Esophagus (tissue), 2 donors: ENCODE measurements around the gene ADCY9. TPM values are rescaled to one million over a fixed set of nuclear protein-coding genes. Genes with fewer than 3 reads are reported as not detected.
A peak's percentile ranks its signal among the peaks of the same experiment; 100 is the strongest.

Experiments used
- H3K27ac ChIP-seq, 2 donors: one replicate each; pipeline ENCODE4 v1.5.1; 2013; ENCODE audit warnings: low read depth in 2 of 2, mild to moderate bottlenecking in 2 of 2, inconsistent platforms in 1 of 2, low read length in 1 of 2, moderate library complexity in 1 of 2
- H3K27me3 ChIP-seq, 2 donors: one replicate each; pipeline ENCODE4 v1.6.1; 2013; ENCODE audit warnings: low read length in 2 of 2, control low read depth in 1 of 2, mild to moderate bottlenecking in 1 of 2; ENCODE audit not compliant: insufficient read depth in 2 of 2, control insufficient read depth in 1 of 2
- H3K36me3 ChIP-seq, 2 donors: one replicate each; pipeline ENCODE4 v1.6.1; 2013; ENCODE audit warnings: low read length in 1 of 2; ENCODE audit not compliant: control insufficient read depth in 2 of 2, insufficient read depth in 2 of 2
- H3K4me1 ChIP-seq, 2 donors: one replicate each; pipeline ENCODE4 v1.6.1; 2013; ENCODE audit warnings: low read length in 1 of 2; ENCODE audit not compliant: control insufficient read depth in 2 of 2, insufficient read depth in 2 of 2
- H3K4me3 ChIP-seq, 2 donors: one replicate each; pipeline ENCODE4 v1.5.1; 2013; ENCODE audit warnings: low read length in 2 of 2, mild to moderate bottlenecking in 2 of 2, low read depth in 1 of 2, moderate library complexity in 1 of 2
- H3K9me3 ChIP-seq, 2 donors: one replicate each; pipeline ENCODE4 v1.6.1; 2013; ENCODE audit warnings: mild to moderate bottlenecking in 2 of 2, low read depth in 1 of 2, low read length in 1 of 2, moderate library complexity in 1 of 2; ENCODE audit not compliant: control insufficient read depth in 2 of 2, insufficient read depth in 1 of 2
- WGBS, 2 donors: extraction: QIAGEN DNeasy Blood & Tissue Kit; methylation state at CpG; one replicate each; pipeline ENCODE4 v1.1.7; 2013; 5-methylcytosine and 5-hydroxymethylcytosine counted together
- polyA plus RNA-seq, 2 donors: library from polyadenylated mRNA; stranded (reverse); fragments of 200-250 nt; gene quantifications; one replicate each; pipeline ENCODE4 v1.2.3, GENCODE V29; 2013
- donor health status: healthy with polysubstance abuse.
- donor health status: Bipolar disorder and iron deficiency.

ADCY9 gene
- polyA plus RNA-seq, 2 donors: 3.8 to 4.5 TPM

DNA sequence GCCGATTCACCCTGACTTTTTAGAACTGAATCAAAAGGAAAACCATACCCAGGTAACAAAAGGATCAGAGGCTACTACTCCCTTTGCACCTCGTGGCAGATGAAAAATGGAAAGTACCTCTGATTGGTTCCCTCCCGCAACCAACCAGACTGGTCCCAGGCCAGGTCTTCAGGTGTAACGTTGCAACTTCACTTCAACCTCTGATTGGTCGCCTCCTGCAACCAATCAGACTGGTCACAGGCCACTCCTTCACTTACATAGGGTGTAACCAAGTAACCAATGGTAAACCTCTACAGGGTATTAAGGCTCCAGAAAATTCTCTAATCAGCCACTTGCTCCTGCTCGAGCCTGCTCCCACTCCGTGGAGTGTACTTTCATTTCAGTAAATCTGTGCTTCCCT lies 89.4 kb downstream of the ADCY9 start:
- Histone ChIP-seq H3K36me3 (no peaks in the 10 kb centered on the region), H3K4me1 (no peaks in the 10 kb centered on the region), H3K4me3 (no peak overlapping the region), H3K27ac (no peak overlapping the region), H3K27me3 (no peaks in the 10 kb centered on the region), H3K9me3 (no peaks in the 10 kb centered on the region)
- WGBS, 2 donors: 90 to 92% methylated on average over 7 of the region's 7 CpGs

DNA sequence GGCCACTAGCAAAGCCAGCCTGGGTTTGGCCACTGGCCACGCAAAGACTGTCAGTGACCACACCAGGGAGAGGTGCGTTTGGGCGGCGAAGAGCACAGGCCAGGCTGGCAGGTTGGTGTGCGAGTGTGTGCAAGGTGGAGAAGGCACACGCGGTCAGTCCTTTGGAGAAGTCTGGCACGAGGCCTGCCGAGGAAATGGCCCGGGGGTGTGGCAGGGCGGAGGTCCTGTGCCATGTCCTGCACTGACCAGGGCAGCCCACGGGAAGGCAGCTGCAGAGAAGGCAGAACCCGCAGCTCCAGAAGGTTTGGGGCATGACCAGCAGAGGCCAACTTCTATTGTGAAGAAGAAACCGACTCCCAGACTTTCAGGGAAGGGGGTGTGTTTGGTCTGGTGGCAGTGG lies 90.8 kb downstream of the ADCY9 start:
- WGBS, 2 donors: 82 to 83% methylated on average over 14 of the region's 14 CpGs
- Histone ChIP-seq H3K4me1 (peaks cover 0 to 3% of the 10 kb centered on the region in 2 donors), H3K9me3 (no peaks in the 10 kb centered on the region), H3K4me3 (no peak overlapping the region), H3K36me3 (no peaks in the 10 kb centered on the region), H3K27me3 (no peaks in the 10 kb centered on the region), H3K27ac (no peak overlapping the region)

DNA sequence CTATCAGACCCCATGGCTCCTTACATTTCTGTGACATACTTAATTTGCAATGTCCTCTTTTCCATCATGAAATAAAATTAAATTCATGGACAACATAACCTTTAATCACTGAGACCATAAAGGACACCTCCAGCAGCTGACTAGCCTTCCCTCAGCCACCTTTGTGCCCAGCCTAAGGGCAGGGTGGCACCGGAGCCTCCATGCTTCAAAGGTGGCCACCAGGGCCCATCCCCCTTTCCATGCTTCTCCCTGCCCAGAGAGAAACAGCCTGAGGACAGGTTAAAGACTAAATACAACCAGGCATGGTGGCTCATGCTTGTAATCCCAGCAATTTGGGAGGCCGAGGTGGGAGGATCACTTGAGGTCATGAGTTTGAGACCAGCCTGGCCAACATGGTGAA lies 94.3 kb downstream of the ADCY9 start:
- Histone ChIP-seq H3K4me1 (peaks cover 0 to 3% of the 10 kb centered on the region in 2 donors), H3K9me3 (no peaks in the 10 kb centered on the region), H3K27ac (no peak overlapping the region), H3K4me3 (no peak overlapping the region), H3K27me3 (no peaks in the 10 kb centered on the region), H3K36me3 (no peaks in the 10 kb centered on the region)
- 84 to 95% methylated on average over 2 of the region's 2 CpGs for WGBS, 2 donors

DNA sequence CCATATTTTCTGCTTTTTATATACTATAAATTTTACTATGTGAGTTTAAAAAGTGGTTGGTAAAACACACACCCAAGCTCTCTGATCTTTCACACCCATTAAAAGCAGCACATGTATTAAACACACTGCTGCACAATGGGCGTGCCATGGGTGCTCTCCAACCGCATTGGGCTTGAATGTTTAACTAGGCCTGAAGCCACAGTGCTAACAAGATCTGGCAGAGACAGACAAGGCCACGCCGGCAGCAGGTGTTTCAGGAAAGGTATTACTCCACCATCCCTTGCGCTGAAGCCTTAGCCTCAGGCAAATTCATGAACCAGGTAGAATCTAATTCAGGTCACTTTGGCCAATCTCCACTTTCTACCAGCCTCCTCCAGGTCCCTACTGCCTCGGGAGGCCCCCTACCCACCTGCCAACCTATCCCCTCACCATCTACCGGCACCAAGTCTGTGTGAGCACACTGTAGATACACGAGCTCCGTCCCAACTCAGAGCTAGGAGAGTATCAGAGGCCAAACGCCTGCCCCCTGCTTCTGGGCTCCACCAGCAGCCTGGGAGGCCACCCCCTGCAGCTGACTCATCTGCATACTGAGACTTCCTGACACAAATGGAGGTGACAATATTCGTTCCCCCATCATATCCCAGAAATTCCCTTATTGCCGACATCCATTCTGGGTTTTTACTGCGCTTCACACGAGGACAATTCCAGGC lies 95.0 kb downstream of the ADCY9 start:
- WGBS, 2 donors: 48 to 53% methylated on average over 14 of the region's 14 CpGs
- Histone ChIP-seq H3K27me3 (no peaks in the 10 kb centered on the region), H3K27ac (no peak overlapping the region), H3K4me1 (peaks cover 0 to 3% of the 10 kb centered on the region in 2 donors), H3K9me3 (no peaks in the 10 kb centered on the region), H3K4me3 (no peak overlapping the region), H3K36me3 (no peaks in the 10 kb centered on the region)

- Histone ChIP-seq H3K27me3 (no peaks in the 10 kb centered on the region), H3K4me3 (peak overlapping the region in 1 of 2 donors; percentile 26), H3K36me3 (no peaks in the 10 kb centered on the region), H3K9me3 (no peaks in the 10 kb centered on the region), H3K27ac (peak overlapping the region; percentile 0 to 42), H3K4me1 (peaks cover 0 to 3% of the 10 kb centered on the region in 2 donors)
- 21 to 25% methylated on average over 5 of the region's 5 CpGs for WGBS, 2 donors
These were observed 96.9 kb downstream of the ADCY9 start for GRCh38 chr16:4019371-4019791.

DNA sequence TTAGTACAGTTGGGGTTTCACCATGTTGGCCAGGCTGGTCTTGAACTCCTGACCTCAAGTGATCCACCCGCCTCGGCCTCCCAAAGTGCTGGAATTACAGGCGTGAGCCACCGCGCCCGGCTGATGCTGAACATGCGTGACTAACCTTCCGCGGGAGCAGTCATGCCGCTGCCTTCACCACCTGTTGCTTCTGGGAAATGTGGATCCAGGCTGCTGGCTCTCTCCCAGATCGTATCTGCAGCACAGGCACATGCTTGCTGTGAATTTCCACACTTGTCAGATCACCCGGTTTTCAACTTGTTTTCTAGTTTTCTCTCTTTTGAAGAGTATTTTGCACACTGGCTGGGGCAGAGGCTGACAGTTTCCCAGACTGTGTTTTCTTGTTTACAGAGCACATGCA lies 97.9 kb downstream of the ADCY9 start:
- Histone ChIP-seq H3K27ac (no peak overlapping the region), H3K9me3 (no peaks in the 10 kb centered on the region), H3K4me3 (no peak overlapping the region), H3K4me1 (peaks cover 0 to 3% of the 10 kb centered on the region in 2 donors), H3K27me3 (no peaks in the 10 kb centered on the region), H3K36me3 (no peaks in the 10 kb centered on the region)
- 46 to 58% methylated on average over 12 of the region's 12 CpGs for WGBS, 2 donors

DNA sequence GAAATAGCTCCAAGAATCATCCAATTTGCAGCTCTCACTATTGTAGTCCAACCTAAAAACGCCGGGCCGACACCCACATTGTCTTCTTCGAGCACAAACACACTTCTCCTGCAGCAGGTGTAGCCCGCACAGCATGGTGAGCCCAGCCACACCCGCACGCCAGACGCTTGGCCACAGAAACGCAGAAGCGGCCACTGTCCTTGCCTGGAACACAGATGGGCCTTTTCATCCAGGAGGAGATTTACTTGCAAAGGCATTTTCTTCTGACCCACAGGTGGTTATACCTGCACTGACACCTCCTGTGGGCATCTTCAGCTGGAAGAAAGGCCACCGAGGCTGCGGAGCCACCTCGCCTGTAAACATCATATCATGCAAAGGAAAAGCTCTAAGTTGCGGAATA lies 98.4 kb downstream of the ADCY9 start:
- H3K4me3 ChIP-seq: no peak overlapping the region
- H3K9me3 ChIP-seq: no peaks in the 10 kb centered on the region
- no peaks in the 10 kb centered on the region for H3K36me3 ChIP-seq
- peaks cover 0 to 3% of the 10 kb centered on the region in 2 donors for H3K4me1 ChIP-seq
- WGBS, 2 donors: 84 to 93% methylated on average over 14 of the region's 14 CpGs
- H3K27ac ChIP-seq: no peak overlapping the region
- H3K27me3 ChIP-seq: no peaks in the 10 kb centered on the region

DNA sequence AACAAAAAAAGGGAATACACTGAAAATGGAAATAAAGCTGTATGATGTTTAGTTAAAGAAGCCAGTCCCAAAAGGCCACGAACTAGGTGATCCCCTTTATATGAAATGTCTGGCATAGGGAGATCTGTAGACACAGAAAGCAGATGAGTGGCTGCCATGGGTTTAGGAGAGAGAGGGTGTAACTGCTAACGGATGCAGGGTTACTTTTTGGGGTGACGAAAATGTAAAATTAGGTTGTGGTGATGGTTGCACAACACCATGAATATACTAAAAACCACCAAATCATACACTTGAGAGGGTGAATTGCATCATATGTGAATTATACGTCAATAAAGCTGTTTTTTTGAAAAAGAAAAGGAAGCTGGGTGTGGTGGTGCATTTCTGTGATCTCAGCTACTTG lies 99.6 kb downstream of the ADCY9 start:
- H3K9me3 ChIP-seq: no peaks in the 10 kb centered on the region
- no peak overlapping the region for H3K4me3 ChIP-seq
- 63 to 67% methylated on average over 4 of the region's 4 CpGs for WGBS, 2 donors
- H3K36me3 ChIP-seq: no peaks in the 10 kb centered on the region
- H3K27me3 ChIP-seq: no peaks in the 10 kb centered on the region
- no peak overlapping the region for H3K27ac ChIP-seq
- peaks cover 0 to 3% of the 10 kb centered on the region in 2 donors for H3K4me1 ChIP-seq

DNA sequence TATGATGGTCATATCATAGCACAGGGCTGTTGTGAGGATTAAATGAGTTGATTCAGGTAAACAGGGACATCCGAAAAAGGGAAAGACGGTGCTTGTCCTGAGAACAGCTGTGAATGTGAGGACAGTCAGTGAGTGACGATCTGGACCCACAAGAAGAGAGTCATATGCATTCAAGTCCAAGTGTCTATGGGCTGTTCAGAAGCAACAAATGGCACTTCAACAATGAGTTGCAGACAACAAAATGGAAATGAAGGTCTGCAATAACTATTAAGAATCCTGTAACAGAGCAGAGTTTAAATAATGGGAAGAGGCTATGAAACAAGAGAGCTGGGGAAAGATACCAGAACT lies 100.3 kb downstream of the ADCY9 start:
- H3K4me1 ChIP-seq: no peaks in the 10 kb centered on the region
- no peaks in the 10 kb centered on the region for H3K9me3 ChIP-seq
- no peak overlapping the region for H3K4me3 ChIP-seq
- WGBS, 2 donors: 66 to 82% methylated on average over 3 of the region's 3 CpGs
- no peaks in the 10 kb centered on the region for H3K36me3 ChIP-seq
- no peak overlapping the region for H3K27ac ChIP-seq
- H3K27me3 ChIP-seq: no peaks in the 10 kb centered on the region

DNA sequence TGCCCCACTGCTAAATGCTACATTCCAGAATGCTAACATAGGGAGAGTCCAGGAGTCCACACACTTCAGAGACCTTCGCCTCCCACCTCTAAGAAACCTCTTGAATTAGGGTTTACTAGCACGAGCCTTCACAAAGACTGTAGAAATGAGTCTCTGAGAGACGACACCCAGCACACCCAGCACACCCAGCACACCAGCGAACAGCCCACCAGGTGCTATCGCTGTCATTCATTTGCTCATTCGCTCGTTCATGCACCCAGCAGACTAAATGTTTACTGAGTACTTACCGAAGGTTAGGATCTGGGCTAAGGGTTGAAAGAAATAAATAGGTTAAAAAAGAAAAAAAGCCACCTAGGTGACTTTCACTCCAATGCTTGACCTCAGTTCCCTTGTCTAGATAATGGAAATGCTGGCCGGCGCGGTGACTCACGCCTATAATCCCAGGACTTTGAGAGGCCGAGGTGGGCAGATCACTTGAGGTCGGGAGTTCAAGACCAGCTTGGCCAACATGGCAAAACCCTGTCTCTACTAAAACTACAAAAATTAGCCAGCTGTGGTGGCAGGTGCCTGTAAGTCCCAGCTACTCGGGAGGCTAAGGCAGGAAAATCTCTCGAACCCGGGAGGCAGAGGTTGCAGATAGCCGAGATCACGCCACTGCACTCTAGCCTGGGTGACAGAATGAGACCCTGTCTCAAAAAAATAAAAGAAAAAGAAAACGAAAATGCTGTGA lies 100.8 kb downstream of the ADCY9 start:
- no peaks in the 10 kb centered on the region for H3K9me3 ChIP-seq
- 69 to 83% methylated on average over 19 to 20 of the region's 20 CpGs for WGBS, 2 donors
- H3K27ac ChIP-seq: no peak overlapping the region
- no peaks in the 10 kb centered on the region for H3K36me3 ChIP-seq
- no peaks in the 10 kb centered on the region for H3K27me3 ChIP-seq
- peaks cover 0 to 2% of the 10 kb centered on the region in 2 donors for H3K4me1 ChIP-seq
- no peak overlapping the region for H3K4me3 ChIP-seq
